Vagina (tissue), 2 donors: ENCODE measurements around the gene PTPRK.

ENCODE experiments used
- CTCF ChIP-seq, 3 experiments: fragments of 450-650 bp in 2 of 3; fragments of 200-600 bp in 1 of 3; sonication (generic) in 1 of 3; IDR thresholded peaks; one replicate each; pipeline ENCODE4 v1.5.1; 2017 to 2019; ENCODE audit warnings: antibody characterized with exemption in 3 of 3, mild to moderate bottlenecking in 2 of 3, moderate library complexity in 2 of 3
- POLR2A ChIP-seq, 2 donors: fragments of 450-650 bp; IDR thresholded peaks; one replicate each; pipeline ENCODE4 v1.6.1; 2017; ENCODE audit warnings: antibody characterized with exemption in 2 of 2, mild to moderate bottlenecking in 2 of 2, moderate library complexity in 2 of 2
- POLR2AphosphoS5 ChIP-seq, 2 donors: sonication (generic); formaldehyde crosslinking; IDR thresholded peaks; one replicate each; pipeline ENCODE4 v1.9.0; 2017; ENCODE audit warnings: antibody characterized with exemption in 2 of 2, mild to moderate bottlenecking in 2 of 2, low read depth in 1 of 2; ENCODE audit not compliant: insufficient read depth in 1 of 2

- TF ChIP-seq CTCF (IDR thresholded peaks at IDR 0.05) = no peak
- TF ChIP-seq POLR2A (IDR thresholded peaks at IDR 0.05) = no peak
- TF ChIP-seq POLR2AphosphoS5 (IDR thresholded peaks at IDR 0.05; ENCODE audit: insufficient read depth in 1 of 2, low read depth in 1 of 2) = no peak
Measured at GRCh38 chr6:128439627-128440026, 80.8 kb downstream of the PTPRK start.
